ENCODE data around the gene HIPK3. TPM values are rescaled to one million over a fixed set of nuclear protein-coding genes. Genes with fewer than 3 reads are reported as not detected.

HIPK3 gene
- total and polyA plus RNA-seq, 2 experiments from 2014 or later, result 5.5 to 29.8 TPM

DNA sequence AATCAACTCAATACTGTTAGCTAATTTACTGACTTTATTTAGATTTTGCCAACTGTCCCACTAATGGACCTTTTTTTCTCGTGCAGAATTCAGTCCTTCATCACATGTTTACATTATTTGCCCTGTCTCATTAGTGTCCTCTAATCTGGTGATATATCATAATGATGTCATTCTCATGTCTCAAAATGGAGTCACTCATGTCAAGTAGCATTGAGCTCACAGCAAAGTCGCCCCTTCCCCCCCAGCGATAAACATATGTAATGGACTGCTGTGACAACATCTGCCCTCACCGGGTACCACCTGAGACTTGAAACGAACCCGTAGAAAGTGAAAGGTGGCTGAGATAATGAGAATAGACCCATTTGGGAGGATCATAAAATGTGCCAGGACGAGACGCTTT is 37.6 kb downstream of the HIPK3 start (continued):
- no peak for TF ChIP-seq STAT1 (IDR thresholded peaks at IDR 0.05; ENCODE audit: unreplicated experiment)
- no peak for TF ChIP-seq ZNF331 (CRISPR knock-in tag; IDR thresholded peaks at IDR 0.05; ENCODE audit: low read depth)
- no peak for TF ChIP-seq ZNF114 (CRISPR knock-in tag; IDR thresholded peaks at IDR 0.05)

- H3K27ac Mint-ChIP-seq, result no peak overlapping the region
- DNase-seq (ENCODE audit: low spot score) (no peak), ATAC-seq (no peak)
- no peak overlapping the region for H2AFZ ChIP-seq
- peaks cover 13% of the 10 kb centered on the region; the same call in 2 of the 3 replicates for H3K36me3 Mint-ChIP-seq (ENCODE audit: low read depth)
- no peaks in the 10 kb centered on the region for H3K4me1 ChIP-seq (ENCODE audit: insufficient read depth)
- no peak overlapping the region for H3K27ac ChIP-seq (ENCODE audit: low read depth)
- H3K79me2 ChIP-seq (replicated peaks; ENCODE audit: insufficient read depth), result peaks cover 71% of the 10 kb centered on the region
- no peak for TF ChIP-seq ZNF331 (CRISPR knock-in tag; IDR thresholded peaks at IDR 0.05; ENCODE audit: low read depth)
- TF ChIP-seq EZH2 (IDR thresholded peaks at IDR 0.05; ENCODE audit: low read depth, unreplicated experiment), result no peak
- no peak for TF ChIP-seq EZH2phosphoT487 (IDR thresholded peaks at IDR 0.05; ENCODE audit: unreplicated experiment)
- no peak for TF ChIP-seq ETS1 (IDR thresholded peaks at IDR 0.05)
- no peak for TF ChIP-seq JUNB (IDR thresholded peaks at IDR 0.05; ENCODE audit: unreplicated experiment)
- no peak for TF ChIP-seq POLR2AphosphoS5 (IDR thresholded peaks at IDR 0.05; ENCODE audit: low read depth)
- TF ChIP-seq REST (IDR thresholded peaks at IDR 0.05; ENCODE audit: unreplicated experiment), result no peak
- no peak for TF ChIP-seq NANOG (IDR thresholded peaks at IDR 0.05; ENCODE audit: borderline replicate concordance)
- no peak for TF ChIP-seq ZNF462 (CRISPR knock-in tag; IDR thresholded peaks at IDR 0.05)
- no peak for TF ChIP-seq STAT1 (IDR thresholded peaks at IDR 0.05; ENCODE audit: unreplicated experiment)
- TF ChIP-seq CREB1 (CRISPR knock-in tag; IDR thresholded peaks at IDR 0.05; ENCODE audit: low read depth), result no peak
- no peak for TF ChIP-seq CTCF (conservative IDR thresholded peaks at IDR 0.05; ENCODE audit: low read depth in 2 of 2)
- no peak for TF ChIP-seq ZNF114 (CRISPR knock-in tag; IDR thresholded peaks at IDR 0.05)
- H3K4me3 ChIP-seq, result no peak overlapping the region
- H3K27me3 Mint-ChIP-seq (ENCODE audit: insufficient read depth, low read depth, poor library complexity), result peaks cover 3% of the 10 kb centered on the region
- H3K4me3 Mint-ChIP-seq, result no peak overlapping the region
- no peaks in the 10 kb centered on the region for H3K9me2 ChIP-seq (ENCODE audit: insufficient read depth)
- H4K20me1 ChIP-seq (replicated peaks; ENCODE audit: insufficient read depth), result peaks cover 8% of the 10 kb centered on the region
- no peaks in the 10 kb centered on the region for H3K27me3 ChIP-seq (ENCODE audit: insufficient read depth)
- no peaks in the 10 kb centered on the region for H3F3A ChIP-seq (replicated peaks; ENCODE audit: low read depth)
- H3K36me3 ChIP-seq (ENCODE audit: insufficient read depth), result peaks cover 5% of the 10 kb centered on the region; the same call in 1 of the 2 replicates
- H3K4me2 ChIP-seq, result no peak overlapping the region
- H3K4me1 Mint-ChIP-seq, result no peaks in the 10 kb centered on the region; the same call in 2 of the 3 replicates
- H3K9me3 Mint-ChIP-seq, result peaks cover 4% of the 10 kb centered on the region; the same call in 1 of the 3 replicates
These were observed 39.5 kb downstream of the HIPK3 start for GRCh38 chr11:33296695-33297094.
